ENCODE measurements around the gene APLF. TPM values are rescaled to one million over a fixed set of nuclear protein-coding genes. Genes with fewer than 3 reads are reported as not detected.

The APLF gene
- total and polyA plus RNA-seq, 2 experiments from 2014 or later, result 1.5 to 5.0 TPM

GRCh38 chr2:68448671-68449653 lies 18.4 kb upstream of the APLF start:
- H3K4me1 ChIP-seq (ENCODE audit: insufficient read depth), result no peaks in the 10 kb centered on the region
- no peak for DNase-seq (ENCODE audit: low spot score)
- H4K20me1 ChIP-seq (ENCODE audit: insufficient read depth, poor library complexity, severe bottlenecking), result no peaks in the 10 kb centered on the region
- no peaks in the 10 kb centered on the region for H3K9me3 ChIP-seq (ENCODE audit: low read depth)
- H3K4me2 ChIP-seq, result no peak overlapping the region
- no peak overlapping the region for H3K4me3 ChIP-seq
- H3K36me3 ChIP-seq (replicated peaks; ENCODE audit: insufficient read depth, low read depth), result no peaks in the 10 kb centered on the region
- TF ChIP-seq CTCF (IDR thresholded peaks at IDR 0.05; ENCODE audit: poor library complexity) (no peak), EZH2phosphoT487 (IDR thresholded peaks at IDR 0.05; ENCODE audit: low read depth, severe bottlenecking, unreplicated experiment) (no peak), EZH2 (IDR thresholded peaks at IDR 0.05; ENCODE audit: borderline replicate concordance) (no peak)
- H3K79me2 ChIP-seq, result no peaks in the 10 kb centered on the region
- H3K27me3 ChIP-seq, result no peaks in the 10 kb centered on the region
- H2AFZ ChIP-seq, result no peak overlapping the region
- 96% methylated on average over 23 of the region's 24 CpGs for WGBS (ENCODE audit: low lambda C conversion rate, missing lambda C conversion rate)
- H3K27ac ChIP-seq, result no peak overlapping the region
- no peaks in the 10 kb centered on the region for H3K9me2 ChIP-seq (replicated peaks; ENCODE audit: insufficient read depth)

GRCh38 chr2:68452158-68452900 lies 15.1 kb upstream of the APLF start:
- Histone ChIP-seq H3K4me2 (no peak overlapping the region), H3K27me3 (no peaks in the 10 kb centered on the region), H3K4me3 (no peak overlapping the region), H3K9me3 (ENCODE audit: low read depth) (no peaks in the 10 kb centered on the region), H3K4me1 (ENCODE audit: insufficient read depth) (no peaks in the 10 kb centered on the region), H3K9me2 (replicated peaks; ENCODE audit: insufficient read depth) (no peaks in the 10 kb centered on the region), H2AFZ (no peak overlapping the region), H3K79me2 (no peaks in the 10 kb centered on the region), H3K27ac (no peak overlapping the region), H4K20me1 (ENCODE audit: insufficient read depth, poor library complexity, severe bottlenecking) (no peaks in the 10 kb centered on the region), H3K36me3 (replicated peaks; ENCODE audit: insufficient read depth, low read depth) (no peaks in the 10 kb centered on the region)
- TF ChIP-seq CTCF (IDR thresholded peaks at IDR 0.05; ENCODE audit: poor library complexity) (no peak), EZH2phosphoT487 (IDR thresholded peaks at IDR 0.05; ENCODE audit: low read depth, severe bottlenecking, unreplicated experiment) (no peak), EZH2 (IDR thresholded peaks at IDR 0.05; ENCODE audit: borderline replicate concordance) (no peak)
- WGBS (ENCODE audit: low lambda C conversion rate, missing lambda C conversion rate), result 91% methylated on average over 5 of the region's 5 CpGs
- DNase-seq (ENCODE audit: low spot score), result no peak

- H4K20me1 ChIP-seq (ENCODE audit: insufficient read depth, poor library complexity, severe bottlenecking), result no peaks in the 10 kb centered on the region
- DNase-seq (ENCODE audit: low spot score), result no peak
- no peak overlapping the region for H2AFZ ChIP-seq
- no peaks in the 10 kb centered on the region for H3K9me3 ChIP-seq (ENCODE audit: low read depth)
- H3K4me1 ChIP-seq (ENCODE audit: insufficient read depth), result peaks cover 6% of the 10 kb centered on the region
- no peaks in the 10 kb centered on the region for H3K36me3 ChIP-seq (replicated peaks; ENCODE audit: insufficient read depth, low read depth)
- WGBS (ENCODE audit: low lambda C conversion rate, missing lambda C conversion rate), result 86% methylated on average over 2 of the region's 2 CpGs
- H3K9me2 ChIP-seq (replicated peaks; ENCODE audit: insufficient read depth), result no peaks in the 10 kb centered on the region
- H3K4me2 ChIP-seq, result no peak overlapping the region
- no peak overlapping the region for H3K4me3 ChIP-seq
- TF ChIP-seq CTCF (IDR thresholded peaks at IDR 0.05; ENCODE audit: poor library complexity) (no peak), EZH2phosphoT487 (IDR thresholded peaks at IDR 0.05; ENCODE audit: low read depth, severe bottlenecking, unreplicated experiment) (no peak), EZH2 (IDR thresholded peaks at IDR 0.05; ENCODE audit: borderline replicate concordance) (no peak)
- H3K27ac ChIP-seq, result no peak overlapping the region
- no peaks in the 10 kb centered on the region for H3K79me2 ChIP-seq
- H3K27me3 ChIP-seq, result no peaks in the 10 kb centered on the region
Observed at GRCh38 chr2:68453761-68454360, 13.5 kb upstream of the APLF start.
